ENCODE measurements around the gene TMOD4. TPM values are rescaled to one million over a fixed set of nuclear protein-coding genes. Genes with fewer than 3 reads are reported as not detected.
"Not testable (repeated sequence)": the region's sequence is repeated elsewhere in the genome, so short reads cannot be mapped to it uniquely, and the experiment has no call there.

TMOD4 gene
- total RNA-seq, result not detected in 2 replicates

- DNase-seq (ENCODE audit: low read depth), result no peak
- peaks cover 1% of the 10 kb centered on the region for H3K36me3 ChIP-seq (ENCODE audit: control insufficient read depth, insufficient read depth, low read length)
- no peak within 1 kb of the TSS for H3K4me3 ChIP-seq (ENCODE audit: low read depth, low read length)
- peak; percentile 69 for TF ChIP-seq CTCF (IDR thresholded peaks at IDR 0.05; ENCODE audit: insufficient read depth, low read length, poor library complexity, severe bottlenecking)
- H3K27me3 ChIP-seq (ENCODE audit: control insufficient read depth, insufficient read depth, low read length), result no peaks in the 10 kb centered on the region
These were observed at the start of gene TMOD4 for GRCh38 chr1:151175863-151176262. TMOD4 (minus strand) TSS chr1:151175981; CDS start chr1:151174875, 1,106 bp downstream.

- H3K4me3 ChIP-seq (ENCODE audit: low read depth, low read length), result no peak overlapping the region
- no peaks in the 10 kb centered on the region for H3K27me3 ChIP-seq (ENCODE audit: control insufficient read depth, insufficient read depth, low read length)
- no peak for TF ChIP-seq CTCF (IDR thresholded peaks at IDR 0.05; ENCODE audit: insufficient read depth, low read length, poor library complexity, severe bottlenecking)
- no peaks in the 10 kb centered on the region for H3K36me3 ChIP-seq (ENCODE audit: control insufficient read depth, insufficient read depth, low read length)
- DNase-seq (ENCODE audit: low read depth), result no peak
These were observed 46.3 kb upstream of the TMOD4 start for GRCh38 chr1:151222130-151222529.

DNA sequence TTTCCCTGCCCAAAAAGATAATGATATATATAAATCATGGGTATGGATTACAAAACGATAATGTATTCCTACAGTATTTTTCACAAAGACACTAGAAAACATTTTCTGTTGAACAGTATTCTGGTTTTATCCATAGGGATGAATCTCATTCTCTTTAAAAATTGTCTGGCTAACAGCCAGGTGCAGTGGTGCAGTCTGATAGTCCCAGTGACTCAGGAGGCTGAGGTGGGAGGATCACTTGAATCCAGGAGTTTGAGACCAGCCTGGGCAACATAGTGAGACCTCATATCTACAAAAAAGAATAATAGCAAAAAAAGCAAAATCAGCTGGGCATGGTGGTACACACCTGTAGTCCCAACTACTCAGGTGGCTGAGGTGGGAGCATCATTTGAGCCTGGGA lies 45.8 kb upstream of the TMOD4 start:
- TF ChIP-seq CTCF (IDR thresholded peaks at IDR 0.05; ENCODE audit: insufficient read depth, low read length, poor library complexity, severe bottlenecking), result no peak
- DNase-seq (ENCODE audit: low read depth), result no peak
- H3K27me3 ChIP-seq (ENCODE audit: control insufficient read depth, insufficient read depth, low read length), result no peaks in the 10 kb centered on the region
- no peak overlapping the region for H3K4me3 ChIP-seq (ENCODE audit: low read depth, low read length)
- no peaks in the 10 kb centered on the region for H3K36me3 ChIP-seq (ENCODE audit: control insufficient read depth, insufficient read depth, low read length)

DNA sequence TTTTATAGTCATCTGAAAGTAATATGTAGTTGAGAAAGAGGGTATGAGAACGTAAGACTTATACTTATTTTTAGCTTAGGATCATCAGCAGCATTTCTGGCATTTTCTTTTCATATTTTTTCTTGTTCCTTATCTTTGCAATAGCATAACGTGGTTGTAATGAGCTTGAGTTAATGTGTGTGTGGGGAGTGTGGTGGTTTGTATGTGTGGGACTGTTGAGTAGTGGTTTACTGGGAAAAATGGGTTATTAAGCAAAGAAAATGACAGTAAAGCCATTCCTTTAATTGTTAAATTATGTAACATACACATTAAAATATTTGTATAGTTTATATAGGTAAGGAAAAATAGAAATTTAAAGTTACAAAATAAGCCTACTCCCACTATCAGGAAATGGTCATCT lies 37.8 kb upstream of the TMOD4 start:
- no peak for TF ChIP-seq CTCF (IDR thresholded peaks at IDR 0.05; ENCODE audit: insufficient read depth, low read length, poor library complexity, severe bottlenecking)
- Histone ChIP-seq H3K36me3 (ENCODE audit: control insufficient read depth, insufficient read depth, low read length) (no peaks in the 10 kb centered on the region), H3K27me3 (ENCODE audit: control insufficient read depth, insufficient read depth, low read length) (no peaks in the 10 kb centered on the region), H3K4me3 (ENCODE audit: low read depth, low read length) (no peak overlapping the region)
- no peak for DNase-seq (ENCODE audit: low read depth)

DNA sequence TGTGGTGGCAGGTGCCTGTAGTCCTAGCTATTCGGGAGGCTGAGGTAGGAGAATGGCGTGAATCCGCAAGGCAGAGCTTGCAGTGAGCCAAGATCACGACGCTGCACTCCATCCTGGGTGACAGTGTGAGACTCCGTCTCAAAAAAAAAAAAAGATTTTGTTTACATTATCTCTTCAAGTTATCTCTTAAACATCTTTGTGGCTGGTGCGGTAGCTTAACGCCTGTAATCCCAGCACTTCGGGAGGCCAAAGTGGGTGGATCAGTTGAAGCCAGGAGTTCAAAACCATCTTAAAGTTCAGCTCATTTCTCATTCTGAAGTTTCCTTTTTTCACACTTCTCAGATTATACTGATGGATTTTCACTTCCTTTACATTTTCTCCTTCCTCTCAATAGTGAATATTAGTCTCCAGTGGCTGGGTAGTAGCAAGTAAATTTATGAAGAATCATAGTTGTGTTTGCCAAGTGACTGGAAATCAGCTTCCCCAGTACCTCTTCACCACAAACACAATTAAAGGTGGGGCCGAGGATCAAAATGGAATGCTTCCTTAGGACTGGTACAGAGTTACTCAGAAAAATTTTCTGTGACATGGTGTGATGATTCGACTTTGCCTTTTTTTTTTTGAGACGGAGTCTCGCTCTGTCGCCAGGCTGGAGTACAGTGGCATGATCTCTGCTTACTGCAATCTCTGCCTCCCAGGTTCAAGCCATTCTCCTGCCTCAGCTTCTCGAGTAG lies 36.4 kb upstream of the TMOD4 start:
- H3K27me3 ChIP-seq (ENCODE audit: control insufficient read depth, insufficient read depth, low read length), result no peaks in the 10 kb centered on the region
- H3K4me3 ChIP-seq (ENCODE audit: low read depth, low read length), result no peak overlapping the region
- DNase-seq (ENCODE audit: low read depth), result no peak
- no peaks in the 10 kb centered on the region for H3K36me3 ChIP-seq (ENCODE audit: control insufficient read depth, insufficient read depth, low read length)
- TF ChIP-seq CTCF (IDR thresholded peaks at IDR 0.05; ENCODE audit: insufficient read depth, low read length, poor library complexity, severe bottlenecking), result no peak

- TF ChIP-seq CTCF (IDR thresholded peaks at IDR 0.05; ENCODE audit: insufficient read depth, low read length, poor library complexity, severe bottlenecking), result no peak
- no peak overlapping the region for H3K4me3 ChIP-seq (ENCODE audit: low read depth, low read length)
- H3K27me3 ChIP-seq (ENCODE audit: control insufficient read depth, insufficient read depth, low read length), result no peaks in the 10 kb centered on the region
- H3K36me3 ChIP-seq (ENCODE audit: control insufficient read depth, insufficient read depth, low read length), result no peaks in the 10 kb centered on the region
- no peak for DNase-seq (ENCODE audit: low read depth)
These were observed 35.0 kb upstream of the TMOD4 start for GRCh38 chr1:151210830-151211229.

DNA sequence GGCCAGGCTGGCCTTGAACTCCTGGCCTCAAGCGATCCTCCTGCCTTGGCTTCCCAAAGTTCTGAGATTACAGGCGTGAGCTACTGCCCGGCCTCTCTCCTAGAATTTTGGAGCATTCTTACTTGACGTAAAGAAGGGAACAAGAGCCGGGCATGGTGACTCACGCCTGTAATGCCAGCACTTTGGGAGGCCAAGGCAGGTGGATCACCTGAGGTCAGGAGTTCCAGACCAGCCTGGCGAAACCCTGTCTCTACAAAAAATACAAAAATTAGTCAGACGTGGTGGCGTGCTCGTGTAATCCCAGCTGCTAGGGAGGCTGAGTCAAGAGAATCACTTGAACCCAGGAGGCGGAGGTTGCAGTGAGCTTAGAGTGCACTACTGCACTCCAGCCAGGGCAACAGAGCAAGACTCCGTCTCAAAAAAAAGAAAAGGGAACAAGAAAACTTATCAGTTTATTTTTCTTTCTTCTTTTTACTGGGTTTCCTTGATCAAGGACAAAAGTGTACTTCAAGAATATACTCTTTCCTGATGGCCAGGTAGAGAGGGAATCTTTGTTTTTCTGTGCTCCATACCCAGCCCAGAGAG lies 29.7 kb upstream of the TMOD4 start:
- DNase-seq (ENCODE audit: low read depth); H3K27me3 ChIP-seq (ENCODE audit: control insufficient read depth, insufficient read depth, low read length); H3K4me3 ChIP-seq (ENCODE audit: low read depth, low read length); H3K36me3 ChIP-seq (ENCODE audit: control insufficient read depth, insufficient read depth, low read length): not testable (repeated sequence)

Data from kidney epithelial cell (primary cell).